IPS-18a (cell line): ENCODE data around the gene SIRT2.
"Not testable (repeated sequence)": the region's sequence is repeated elsewhere in the genome, so short reads cannot be mapped to it uniquely, and the experiment has no call there.

ENCODE experiments used
- H3K27ac ChIP-seq: one replicate; pipeline ENCODE4 v1.5.1; 2013; ENCODE audit warnings: low read length
- H3K27me3 ChIP-seq: one replicate; pipeline ENCODE4 v1.6.1; 2013; ENCODE audit warnings: mild to moderate bottlenecking, low read length; ENCODE audit not compliant: control insufficient read depth, insufficient read depth
- H3K36me3 ChIP-seq: one replicate; pipeline ENCODE4 v1.6.1; 2013; ENCODE audit warnings: low read depth, low read length; ENCODE audit not compliant: control insufficient read depth
- H3K4me1 ChIP-seq: one replicate; pipeline ENCODE4 v1.6.1; 2013; ENCODE audit warnings: low read depth, low read length; ENCODE audit not compliant: control insufficient read depth
- H3K4me3 ChIP-seq: one replicate; pipeline ENCODE4 v1.5.1; 2013; ENCODE audit warnings: low read length
- H3K9ac ChIP-seq: one replicate; pipeline ENCODE4 v1.6.1; 2013; ENCODE audit warnings: mild to moderate bottlenecking, low read length, moderate library complexity
- H3K9me3 ChIP-seq: one replicate; pipeline ENCODE4 v1.6.1; 2013; ENCODE audit warnings: low read depth, low read length; ENCODE audit not compliant: control insufficient read depth

The SIRT2 gene

DNA sequence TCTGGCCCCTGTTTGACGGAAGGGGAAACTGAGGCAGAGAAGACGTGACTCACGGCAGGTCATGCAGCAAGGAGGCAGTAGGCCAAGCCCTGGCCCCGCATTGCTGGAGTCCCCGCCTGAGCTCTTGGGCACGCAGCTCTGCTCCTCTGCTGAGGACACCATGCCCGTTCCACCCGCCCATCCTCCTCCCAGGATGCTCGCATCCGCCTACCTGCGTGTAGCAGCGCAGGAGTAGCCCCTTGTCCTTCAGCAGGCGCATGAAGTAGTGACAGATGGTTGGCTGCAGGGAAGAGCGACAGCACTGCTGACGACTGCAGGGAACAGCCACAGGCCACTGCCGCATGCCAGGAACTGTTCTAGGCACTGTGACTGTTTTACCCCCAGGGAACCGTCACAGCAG is 10.5 kb downstream of the SIRT2 start:
- Histone ChIP-seq H3K27me3 (no peaks in the 10 kb centered on the region), H3K4me1 (no peaks in the 10 kb centered on the region), H3K4me3 (no peak overlapping the region), H3K27ac (no peak overlapping the region), H3K36me3 (no peaks in the 10 kb centered on the region), H3K9ac (no peak overlapping the region), H3K9me3 (no peaks in the 10 kb centered on the region)

DNA sequence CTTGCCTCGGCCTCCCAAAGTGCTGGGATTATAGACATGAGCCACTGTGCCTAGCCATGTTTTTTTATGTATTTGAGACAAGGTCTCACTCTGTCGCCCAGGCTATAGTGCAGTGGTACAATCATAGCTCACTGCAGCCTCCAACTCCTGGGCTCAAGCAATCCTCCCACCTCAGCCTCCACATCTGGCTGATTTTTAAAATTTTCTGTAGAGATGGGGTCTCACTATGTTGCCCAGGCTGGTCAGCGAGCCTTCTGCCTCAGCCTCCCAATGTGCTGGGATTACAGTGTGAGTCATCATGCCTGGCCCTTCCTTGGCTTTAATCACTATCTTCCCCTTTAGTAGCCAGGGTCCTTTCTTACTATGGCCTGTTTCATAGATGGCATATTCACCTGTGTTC is 14.7 kb downstream of the SIRT2 start:
- H3K27ac ChIP-seq, H3K4me3 ChIP-seq, H3K9ac ChIP-seq, H3K36me3 ChIP-seq, H3K4me1 ChIP-seq, H3K27me3 ChIP-seq, H3K9me3 ChIP-seq: not testable (repeated sequence)

DNA sequence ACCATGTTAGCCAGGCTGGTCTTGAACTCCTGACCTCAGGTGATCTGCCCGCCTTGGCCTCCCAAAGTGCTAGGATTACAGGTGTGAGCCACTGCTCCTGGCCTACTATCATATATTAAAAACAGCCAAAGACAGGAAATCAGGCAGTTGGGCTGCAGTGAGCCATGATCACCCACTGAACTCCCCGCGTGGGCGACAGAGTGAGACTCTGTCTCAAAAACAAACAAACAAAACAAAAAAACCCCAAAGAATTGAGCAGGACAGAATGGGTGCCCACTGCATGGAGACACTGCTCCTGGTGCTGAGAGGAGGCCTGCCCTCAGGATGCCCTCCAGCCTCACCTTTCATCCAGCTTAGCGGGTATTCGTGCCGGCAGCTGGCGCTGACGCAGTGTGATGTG is 16.1 kb downstream of the SIRT2 start:
- Histone ChIP-seq H3K27ac (no peak overlapping the region), H3K9ac (no peak overlapping the region), H3K27me3 (no peaks in the 10 kb centered on the region), H3K9me3 (no peaks in the 10 kb centered on the region), H3K4me1 (no peaks in the 10 kb centered on the region), H3K4me3 (no peak overlapping the region), H3K36me3 (no peaks in the 10 kb centered on the region)

DNA sequence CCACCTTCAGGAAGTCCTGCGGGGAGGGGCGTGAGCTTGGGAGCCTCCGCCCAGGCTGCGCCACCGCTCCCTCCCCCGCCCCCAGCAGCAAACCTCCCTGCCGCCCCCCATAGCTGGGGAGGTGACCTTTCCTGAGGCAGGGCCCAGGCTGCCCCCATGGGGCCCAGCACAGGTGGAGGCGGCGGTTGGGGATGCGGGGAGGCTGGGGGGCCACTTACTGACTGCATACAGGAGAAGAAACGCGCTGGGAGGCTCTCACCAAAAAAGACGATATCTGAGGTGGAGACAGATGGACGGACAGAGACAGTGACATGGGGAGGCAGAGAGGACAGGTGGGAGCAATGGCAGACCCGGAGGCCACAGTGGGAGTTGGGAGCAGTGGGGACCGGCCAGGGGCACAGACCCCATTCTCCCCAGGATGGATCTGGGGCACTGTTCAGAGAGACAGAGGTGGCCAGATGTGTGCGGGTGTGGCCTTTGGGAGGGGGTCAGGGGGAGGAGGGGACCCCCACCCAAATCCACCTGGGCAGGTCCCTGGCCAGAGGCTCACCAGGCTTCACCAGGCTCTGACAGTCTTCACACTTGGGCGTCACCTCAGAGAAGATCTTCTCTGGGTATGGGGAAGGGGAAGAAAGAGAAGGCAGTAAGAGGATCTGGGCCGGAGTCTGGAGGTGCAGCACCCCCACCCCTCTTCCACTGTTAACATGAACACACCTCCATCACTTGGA is 18.4 kb downstream of the SIRT2 start:
- no peak overlapping the region for H3K9ac ChIP-seq

DNA sequence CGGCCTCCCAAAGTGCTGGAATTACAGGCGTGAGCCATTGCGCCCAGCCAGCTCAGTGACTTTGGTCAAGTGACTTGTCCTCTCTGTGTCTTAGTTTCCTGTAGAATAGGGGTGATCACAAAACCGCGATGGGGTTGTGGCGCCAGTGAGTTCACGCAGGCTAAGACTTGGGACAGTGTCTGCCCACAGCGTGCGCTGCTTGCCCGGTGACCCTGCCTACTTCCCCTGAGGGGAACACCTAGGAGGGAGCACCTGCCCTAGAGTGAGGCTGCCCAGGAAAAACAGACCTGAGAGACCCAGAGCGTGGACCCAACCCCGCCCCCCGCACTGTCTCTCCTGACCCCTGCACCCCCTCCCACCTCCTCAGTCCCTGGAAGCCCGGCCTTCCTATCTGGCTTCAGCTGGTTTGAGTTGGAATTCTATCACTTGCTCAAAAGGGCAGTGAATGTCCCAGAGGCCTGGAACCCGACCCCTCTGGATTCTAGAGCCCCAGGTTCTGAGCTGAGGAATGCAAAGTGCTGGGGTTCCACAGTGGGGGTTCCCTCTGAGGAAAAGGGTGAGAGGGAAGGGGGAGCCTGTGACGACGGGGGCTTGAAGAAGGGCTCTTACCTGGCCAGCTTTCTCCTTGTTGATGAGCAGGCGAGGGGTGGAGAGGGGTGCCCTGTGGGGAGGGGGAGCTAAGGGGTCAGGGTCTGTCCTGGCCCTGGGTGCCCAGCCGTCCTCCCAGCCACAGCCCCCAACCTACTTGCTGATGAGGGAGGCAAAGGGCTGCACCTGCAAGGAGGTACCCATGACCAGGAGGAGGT is 19.1 kb downstream of the SIRT2 start:
- Histone ChIP-seq H3K4me1 (peaks cover 8% of the 10 kb centered on the region), H3K9me3 (no peaks in the 10 kb centered on the region), H3K27me3 (no peaks in the 10 kb centered on the region), H3K9ac (no peak overlapping the region), H3K36me3 (no peaks in the 10 kb centered on the region), H3K27ac (no peak overlapping the region), H3K4me3 (no peak overlapping the region)

More for the DNA sequence above, 18.4 kb downstream of the SIRT2 start:
- H3K27ac ChIP-seq: no peak overlapping the region
- peaks cover 8% of the 10 kb centered on the region for H3K4me1 ChIP-seq
- H3K4me3 ChIP-seq: no peak overlapping the region
- no peaks in the 10 kb centered on the region for H3K36me3 ChIP-seq
- H3K27me3 ChIP-seq: no peaks in the 10 kb centered on the region
- no peaks in the 10 kb centered on the region for H3K9me3 ChIP-seq

DNA sequence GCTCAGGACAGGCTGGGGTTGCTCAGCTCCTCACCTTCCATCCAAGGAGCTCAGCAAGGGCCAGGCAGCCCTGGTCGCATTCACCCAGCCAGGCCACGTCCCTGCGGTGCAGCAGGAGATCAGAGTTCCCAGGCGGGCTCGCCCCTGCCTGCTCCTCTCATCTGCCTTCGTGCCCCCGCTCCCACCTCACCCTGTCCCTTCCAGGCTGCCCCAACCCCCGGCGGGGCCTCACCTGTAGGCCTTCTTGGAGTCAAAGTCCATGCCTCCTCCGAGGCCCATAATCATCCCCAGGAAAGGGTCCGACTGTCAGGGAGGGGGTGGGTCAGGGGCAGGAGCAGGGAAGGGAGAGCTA is 20.0 kb downstream of the SIRT2 start:
- Histone ChIP-seq H3K36me3 (no peaks in the 10 kb centered on the region), H3K4me3 (no peak overlapping the region), H3K4me1 (peaks cover 8% of the 10 kb centered on the region), H3K9me3 (no peaks in the 10 kb centered on the region), H3K27me3 (no peaks in the 10 kb centered on the region), H3K9ac (no peak overlapping the region), H3K27ac (no peak overlapping the region)

DNA sequence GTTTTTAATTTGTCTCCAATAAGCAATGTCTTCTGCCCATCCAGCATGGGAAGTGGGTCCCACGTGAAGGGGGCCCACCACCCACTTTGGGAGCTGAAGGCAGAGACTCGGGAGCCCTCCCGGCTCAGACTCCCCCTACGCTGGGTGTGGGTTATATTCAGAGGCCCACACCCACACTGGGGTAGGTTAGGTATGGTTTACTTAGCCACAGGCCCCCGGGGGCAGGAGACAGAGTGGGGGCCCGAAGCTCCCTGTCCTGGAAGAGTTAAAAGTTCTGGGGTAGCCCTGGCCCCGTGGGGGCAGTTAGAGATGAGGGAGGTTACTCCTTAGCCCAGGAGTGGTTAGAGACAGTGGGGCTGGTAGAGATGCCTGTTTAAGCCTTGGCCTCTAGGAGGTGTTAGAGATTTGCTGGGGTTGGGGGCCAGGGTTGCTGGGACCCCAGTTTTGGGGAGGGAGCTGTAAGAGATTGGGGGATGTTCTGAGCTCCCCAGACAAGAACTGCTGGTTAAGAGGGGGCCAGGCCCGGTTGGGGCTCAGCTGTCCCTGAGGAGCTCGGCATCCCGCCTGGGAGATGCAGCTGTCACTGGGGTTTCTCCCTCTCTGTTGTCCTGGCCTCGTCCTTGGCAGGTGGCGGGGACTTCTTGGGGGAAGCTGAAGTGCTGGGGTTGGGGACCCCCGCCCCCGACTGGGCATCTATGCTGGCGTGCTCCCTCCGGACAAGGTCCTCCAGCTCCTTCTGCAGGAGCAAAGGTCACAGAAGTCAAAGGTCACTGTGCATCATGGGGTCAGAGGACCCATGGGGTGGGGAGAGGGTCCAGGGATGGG is 20.6 kb downstream of the SIRT2 start:
- no peaks in the 10 kb centered on the region for H3K27me3 ChIP-seq
- H3K9ac ChIP-seq: no peak overlapping the region
- no peak overlapping the region for H3K27ac ChIP-seq
- no peak overlapping the region for H3K4me3 ChIP-seq
- H3K36me3 ChIP-seq: no peaks in the 10 kb centered on the region
- H3K4me1 ChIP-seq: peaks cover 8% of the 10 kb centered on the region
- H3K9me3 ChIP-seq: no peaks in the 10 kb centered on the region

DNA sequence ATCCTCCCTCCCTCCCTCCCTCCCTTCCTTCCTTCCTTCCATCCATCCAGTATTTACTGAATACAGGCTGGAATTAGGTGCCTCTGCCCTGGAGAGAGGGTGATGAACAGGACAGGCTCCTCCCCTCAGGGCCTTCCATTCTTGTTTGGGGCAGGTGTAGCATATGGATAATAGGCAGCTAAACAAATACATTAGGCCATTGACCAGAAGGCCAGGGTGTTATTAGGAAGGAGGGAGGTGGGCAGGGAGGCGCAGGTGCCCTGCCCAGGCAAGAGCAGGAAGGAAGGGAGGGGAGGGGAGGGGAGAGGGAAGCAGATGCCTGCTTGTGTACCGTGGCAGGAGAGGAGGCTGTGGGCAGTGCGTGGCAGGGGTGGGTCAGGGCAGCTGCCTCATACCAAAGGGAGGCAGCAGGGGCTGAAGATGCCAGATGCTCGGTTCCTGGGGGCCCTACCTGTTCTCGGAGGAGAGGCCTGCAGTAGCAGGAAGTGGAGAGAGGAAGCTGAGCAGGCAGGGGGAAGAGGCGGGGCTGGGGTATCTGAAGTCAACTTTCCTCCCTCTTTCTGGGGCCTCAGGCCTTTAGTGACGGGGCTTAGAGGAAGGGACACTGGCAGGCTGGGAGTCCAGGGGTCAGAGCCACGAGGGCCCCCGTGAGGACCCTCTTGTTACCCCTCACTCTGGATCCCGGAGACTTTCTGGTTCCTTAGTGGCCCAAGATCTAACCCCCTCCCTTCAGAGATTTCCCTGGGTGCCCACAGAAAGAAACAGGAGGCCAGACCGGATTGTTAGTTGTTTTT is 21.4 kb downstream of the SIRT2 start, which contains the start of gene RINL:
TSS of gene RINL (minus strand) at position 495 of the 794 bp plus-strand sequence. CDS start 1,533 bp downstream, outside the sequence.
- Histone ChIP-seq H3K4me1 (peaks cover 8% of the 10 kb centered on the region), H3K4me3 (no peak within 1 kb of the TSS), H3K27ac (no peak within 1 kb of the TSS), H3K36me3 (no peaks in the 10 kb centered on the region), H3K27me3 (no peaks in the 10 kb centered on the region), H3K9ac (no peak within 1 kb of the TSS), H3K9me3 (no peaks in the 10 kb centered on the region)

DNA sequence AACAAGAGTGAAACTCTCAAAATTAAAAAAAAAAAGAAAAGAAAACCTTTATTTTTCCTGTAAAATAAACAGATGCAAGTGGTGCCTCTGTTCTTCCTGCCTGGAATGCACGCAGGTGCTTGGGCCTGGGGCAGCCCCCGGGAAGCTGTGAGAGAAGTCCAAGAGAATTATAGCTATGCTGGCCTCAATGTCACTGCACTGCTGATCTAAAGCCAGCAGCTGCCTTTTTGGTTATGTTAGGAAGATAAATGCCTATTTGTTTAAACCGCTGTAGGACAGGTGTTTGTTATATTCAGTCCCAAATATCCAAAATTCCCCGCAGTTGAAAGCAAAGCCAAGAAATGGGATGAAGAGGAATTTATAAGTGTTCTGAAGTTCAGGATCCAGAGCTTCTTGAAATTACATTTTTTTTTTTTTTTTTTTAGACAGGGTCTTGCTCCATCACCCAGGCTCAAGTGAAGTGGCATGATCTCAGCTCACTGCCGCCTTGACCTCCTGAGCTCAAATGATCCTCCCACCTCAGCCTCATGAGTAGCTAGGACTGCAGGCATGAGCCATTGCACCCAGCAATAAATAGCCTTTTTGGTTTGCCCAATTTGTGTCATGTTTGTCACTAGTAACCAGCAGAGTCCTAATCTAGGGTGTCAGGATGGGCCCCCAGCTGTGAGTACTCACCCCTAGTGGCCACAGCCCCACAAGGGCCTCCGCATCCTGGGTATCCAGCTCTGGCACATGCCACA is 23.6 kb downstream of the SIRT2 start:
- H3K27me3 ChIP-seq: no peaks in the 10 kb centered on the region
- no peaks in the 10 kb centered on the region for H3K9me3 ChIP-seq
- no peak overlapping the region for H3K9ac ChIP-seq
- H3K4me1 ChIP-seq: peaks cover 8% of the 10 kb centered on the region
- H3K4me3 ChIP-seq: no peak overlapping the region
- no peak overlapping the region for H3K27ac ChIP-seq
- no peaks in the 10 kb centered on the region for H3K36me3 ChIP-seq

DNA sequence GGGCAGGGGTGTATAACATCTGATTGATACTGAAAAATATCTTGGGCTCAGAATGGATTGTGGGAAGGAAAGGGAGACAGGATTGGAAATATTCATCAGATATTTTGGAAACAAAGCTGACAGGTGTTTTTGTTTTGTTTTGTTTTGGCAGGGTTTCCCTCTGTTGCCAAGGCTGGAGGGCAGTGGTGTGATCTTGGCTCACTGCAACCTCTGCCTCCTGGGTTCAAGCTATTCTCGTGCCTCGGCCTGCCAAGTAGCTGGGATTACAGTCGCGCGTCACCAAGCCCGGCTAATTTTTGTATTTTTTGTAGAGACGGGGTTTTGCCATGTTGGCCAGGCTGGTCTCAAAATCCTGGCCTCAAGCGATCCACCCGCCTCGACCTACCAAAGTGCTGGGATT is 26.0 kb downstream of the SIRT2 start:
- Histone ChIP-seq H3K4me1 (peaks cover 15% of the 10 kb centered on the region), H3K27me3 (peaks cover 12% of the 10 kb centered on the region)
- H3K36me3 ChIP-seq, H3K4me3 ChIP-seq, H3K27ac ChIP-seq, H3K9me3 ChIP-seq, H3K9ac ChIP-seq: not testable (repeated sequence)
